ENCODE measurements around the gene SLC50A1. TPM values are rescaled to one million over a fixed set of nuclear protein-coding genes. Genes with fewer than 3 reads are reported as not detected.
A peak's percentile ranks its signal among the peaks of the same experiment; 100 is the strongest.

Gene SLC50A1
- total RNA-seq, 1 experiment from 2014 or later: 67.6 TPM

DNA sequence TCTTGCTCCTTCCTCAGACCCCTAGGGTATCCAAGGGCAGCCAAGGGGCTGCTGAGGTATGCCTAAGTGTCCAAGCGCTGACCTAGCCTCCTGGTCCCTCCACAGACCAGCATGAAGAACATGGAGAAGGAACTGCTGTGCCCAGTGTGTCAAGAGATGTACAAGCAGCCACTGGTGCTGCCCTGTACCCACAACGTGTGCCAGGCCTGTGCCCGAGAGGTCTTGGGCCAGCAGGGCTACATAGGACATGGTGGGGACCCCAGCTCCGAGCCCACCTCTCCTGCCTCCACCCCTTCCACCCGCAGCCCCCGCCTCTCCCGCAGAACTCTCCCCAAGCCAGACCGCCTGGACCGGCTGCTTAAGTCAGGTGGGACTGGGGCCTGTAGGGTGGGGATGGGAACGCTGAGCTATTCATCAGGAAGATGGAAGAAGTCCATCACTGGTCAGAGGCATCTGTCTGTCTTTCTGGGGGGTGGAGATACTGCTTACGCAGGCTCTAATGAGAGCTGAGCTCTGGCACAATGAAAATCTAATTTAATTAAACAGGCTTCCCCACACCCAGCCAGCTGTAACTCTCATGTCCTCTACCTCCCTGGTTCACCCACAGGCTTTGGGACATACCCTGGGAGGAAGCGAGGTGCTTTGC is 39.8 kb downstream of the SLC50A1 start:
- H3K4me2 ChIP-seq: no peak overlapping the region
- ChIA-PET CTCF (interaction anchor here (1.0 to 2.1 kb wide), 4 partner anchors 18 to 89 kb away, joined by 3 to 9 read pairs (median 4); no protein-coding TSS in a partner anchor), POLR2A (ENCODE audit: unreplicated experiment) (interaction anchor here (0.6 to 1.1 kb wide), 2 partner anchors 18 to 50 kb away, joined by 3 to 26 read pairs; no protein-coding TSS in a partner anchor)
- no peaks in the 10 kb centered on the region for H3K9me2 ChIP-seq (ENCODE audit: insufficient read depth)
- BruUV-seq (replicated peaks): no TSS peak
- intact Hi-C loops (cut with micrococcal nuclease; ENCODE audit: unreplicated experiment): no loop called here
- H4K20me1 ChIP-seq (ENCODE audit: insufficient read depth): 0 out of 2 replicates have a peak, but pooled peaks cover 5% of the 10 kb centered on the region
- no peak for DNase-seq
- no peak overlapping the region for H2AFZ ChIP-seq
- peaks cover 31% of the 10 kb centered on the region; the same call in 1 of the 2 replicates for H3F3A ChIP-seq (ENCODE audit: insufficient read depth, low read depth)
- H3K36me3 ChIP-seq (ENCODE audit: low read depth): no peaks in the 10 kb centered on the region; the same call in 1 of the 2 replicates
- no peak overlapping the region for H3K27ac ChIP-seq
- peaks cover 17% of the 10 kb centered on the region for H3K79me2 ChIP-seq (ENCODE audit: low read depth)
- no peak overlapping the region for H3K4me3 ChIP-seq
- TF ChIP-seq, protein P1, sequence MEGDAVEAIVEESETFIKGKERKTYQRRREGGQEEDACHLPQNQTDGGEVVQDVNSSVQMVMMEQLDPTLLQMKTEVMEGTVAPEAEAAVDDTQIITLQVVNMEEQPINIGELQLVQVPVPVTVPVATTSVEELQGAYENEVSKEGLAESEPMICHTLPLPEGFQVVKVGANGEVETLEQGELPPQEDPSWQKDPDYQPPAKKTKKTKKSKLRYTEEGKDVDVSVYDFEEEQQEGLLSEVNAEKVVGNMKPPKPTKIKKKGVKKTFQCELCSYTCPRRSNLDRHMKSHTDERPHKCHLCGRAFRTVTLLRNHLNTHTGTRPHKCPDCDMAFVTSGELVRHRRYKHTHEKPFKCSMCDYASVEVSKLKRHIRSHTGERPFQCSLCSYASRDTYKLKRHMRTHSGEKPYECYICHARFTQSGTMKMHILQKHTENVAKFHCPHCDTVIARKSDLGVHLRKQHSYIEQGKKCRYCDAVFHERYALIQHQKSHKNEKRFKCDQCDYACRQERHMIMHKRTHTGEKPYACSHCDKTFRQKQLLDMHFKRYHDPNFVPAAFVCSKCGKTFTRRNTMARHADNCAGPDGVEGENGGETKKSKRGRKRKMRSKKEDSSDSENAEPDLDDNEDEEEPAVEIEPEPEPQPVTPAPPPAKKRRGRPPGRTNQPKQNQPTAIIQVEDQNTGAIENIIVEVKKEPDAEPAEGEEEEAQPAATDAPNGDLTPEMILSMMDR (conservative IDR thresholded peaks at IDR 0.05): no peak
- no peak for TF ChIP-seq EZH2 (IDR thresholded peaks at IDR 0.05; ENCODE audit: low read depth)
- no peaks in the 10 kb centered on the region for H3K27me3 ChIP-seq (ENCODE audit: insufficient read depth, low read depth)
- peaks cover 32% of the 10 kb centered on the region for H3K4me1 ChIP-seq (replicated peaks; ENCODE audit: insufficient read depth)
- no peaks in the 10 kb centered on the region for H3K9me3 ChIP-seq (ENCODE audit: insufficient read depth, low read depth)

- Histone ChIP-seq H3F3A (ENCODE audit: insufficient read depth, low read depth) (peaks cover 31% of the 10 kb centered on the region; the same call in 1 of the 2 replicates), H3K27me3 (ENCODE audit: insufficient read depth, low read depth) (no peaks in the 10 kb centered on the region), H3K4me2 (no peak overlapping the region), H3K4me3 (no peak overlapping the region), H4K20me1 (ENCODE audit: insufficient read depth) (0 out of 2 replicates have a peak, but pooled peaks cover 5% of the 10 kb centered on the region), H3K36me3 (ENCODE audit: low read depth) (no peaks in the 10 kb centered on the region; the same call in 1 of the 2 replicates), H2AFZ (no peak overlapping the region), H3K9me2 (ENCODE audit: insufficient read depth) (no peaks in the 10 kb centered on the region), H3K79me2 (ENCODE audit: low read depth) (peaks cover 17% of the 10 kb centered on the region), H3K27ac (no peak overlapping the region), H3K9me3 (ENCODE audit: insufficient read depth, low read depth) (no peaks in the 10 kb centered on the region), H3K4me1 (replicated peaks; ENCODE audit: insufficient read depth) (peaks cover 32% of the 10 kb centered on the region)
- no peak for DNase-seq
- intact Hi-C loops (cut with micrococcal nuclease; ENCODE audit: unreplicated experiment): loop anchor here (1.0 to 2.0 kb wide), 4 partner anchors 17 to 68 kb away; partner anchors contain the start of gene THBS3
- TF ChIP-seq, protein P1 (conservative IDR thresholded peaks at IDR 0.05): no peak
- no peak for TF ChIP-seq EZH2 (IDR thresholded peaks at IDR 0.05; ENCODE audit: low read depth)
- POLR2A ChIA-PET (ENCODE audit: unreplicated experiment): no interaction called here
- CTCF ChIA-PET: interaction anchor here (1.0 to 2.1 kb wide), 3 partner anchors 18 to 49 kb away, joined by 3 to 9 read pairs (median 4); no protein-coding TSS in a partner anchor
- BruUV-seq (replicated peaks): no TSS peak
Observed at GRCh38 chr1:155175927-155176371, 40.3 kb downstream of the SLC50A1 start.

DNA sequence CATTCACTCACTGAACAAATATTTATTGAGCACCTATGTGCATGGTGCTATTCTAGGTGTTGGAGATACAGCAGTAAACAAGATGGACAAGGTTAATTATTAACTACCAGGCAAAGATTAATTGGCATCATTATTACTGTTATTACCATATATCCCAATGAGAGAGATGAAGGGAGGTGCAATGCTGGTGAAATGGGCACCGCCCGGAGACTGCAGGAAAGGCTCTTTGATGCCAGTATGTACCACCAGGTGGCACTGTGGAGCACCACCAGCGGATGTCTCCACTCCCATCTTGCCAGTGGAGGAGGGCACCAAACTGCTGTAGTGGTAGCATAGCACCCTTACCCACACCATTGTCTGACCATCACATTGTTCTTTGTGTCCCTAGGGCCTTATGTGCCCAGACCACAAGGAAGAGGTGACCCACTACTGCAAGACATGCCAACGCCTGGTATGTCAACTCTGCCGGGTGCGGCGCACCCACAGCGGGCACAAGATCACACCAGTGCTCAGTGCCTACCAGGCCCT is 41.0 kb downstream of the SLC50A1 start:
- Histone ChIP-seq H3K9me2 (ENCODE audit: insufficient read depth) (no peaks in the 10 kb centered on the region), H4K20me1 (ENCODE audit: insufficient read depth) (no peaks in the 10 kb centered on the region), H3F3A (ENCODE audit: insufficient read depth, low read depth) (peaks cover 31% of the 10 kb centered on the region; the same call in 1 of the 2 replicates), H3K9me3 (ENCODE audit: insufficient read depth, low read depth) (no peaks in the 10 kb centered on the region), H3K36me3 (ENCODE audit: low read depth) (no peaks in the 10 kb centered on the region), H3K4me1 (replicated peaks; ENCODE audit: insufficient read depth) (peaks cover 32% of the 10 kb centered on the region), H3K4me3 (peak overlapping the region; percentile 28; the same call in 1 of the 2 replicates), H3K27ac (peak overlapping the region; percentile 63), H3K4me2 (peak overlapping the region; percentile 71), H3K79me2 (ENCODE audit: low read depth) (peaks cover 14% of the 10 kb centered on the region), H2AFZ (no peak overlapping the region), H3K27me3 (ENCODE audit: insufficient read depth, low read depth) (no peaks in the 10 kb centered on the region)
- no peak for TF ChIP-seq EZH2 (IDR thresholded peaks at IDR 0.05; ENCODE audit: low read depth)
- TF ChIP-seq, protein P1 (conservative IDR thresholded peaks at IDR 0.05): peak; percentile 91
- POLR2A ChIA-PET (ENCODE audit: unreplicated experiment): interaction anchor here (1.2 kb wide), 1 partner anchor 17 kb away, joined by 17 read pairs; no protein-coding TSS in a partner anchor
- peak; percentile 50 to 83 for DNase-seq
- no TSS peak for BruUV-seq (replicated peaks)
- intact Hi-C loops (cut with micrococcal nuclease; ENCODE audit: unreplicated experiment): loop anchor here (1.0 to 2.0 kb wide), 4 partner anchors 16 to 68 kb away; partner anchors contain the start of gene THBS3
- CTCF ChIA-PET: interaction anchor here (0.5 to 1.1 kb wide), 4 partner anchors 17 to 215 kb away, joined by 3 to 13 read pairs (median 8); no protein-coding TSS in a partner anchor

Data from PC-9 (cell line).